GM19467 (cell line): ENCODE measurements around the gene RNU4-1.
"Not testable (repeated sequence)": the region's sequence is repeated elsewhere in the genome, so short reads cannot be mapped to it uniquely, and the experiment has no call there.

ENCODE experiments used
- ATAC-seq: cut with Tn5 transposase; IDR thresholded peaks from one replicate; pipeline ENCODE4 v1.9.1; 2021; ENCODE audit warnings: mild to moderate bottlenecking, moderate library complexity; ENCODE audit not compliant: unreplicated experiment

RNU4-1 gene

GRCh38 chr12:120292661-120293531 lies at the start of gene RNU4-1:
Gene RNU4-1 (minus strand): TSS chr12:120293237.
- peak; percentile 42 for ATAC-seq

- ATAC-seq = no peak
These were observed 49.4 kb upstream of the RNU4-1 start for GRCh38 chr12:120342175-120343038.

GRCh38 chr12:120339256-120339655 lies 46.2 kb upstream of the RNU4-1 start:
- ATAC-seq = no peak

- no peak for ATAC-seq
These were observed 44.7 kb upstream of the RNU4-1 start for GRCh38 chr12:120337730-120338129.

- not testable (repeated sequence) for ATAC-seq
These were observed 43.4 kb upstream of the RNU4-1 start for GRCh38 chr12:120336392-120336791.

GRCh38 chr12:120335447-120335846 lies 42.4 kb upstream of the RNU4-1 start:
- not testable (repeated sequence) for ATAC-seq

- ATAC-seq = no peak
These were observed 39.5 kb upstream of the RNU4-1 start for GRCh38 chr12:120332523-120332922.

- ATAC-seq = no peak
These were observed 39.0 kb upstream of the RNU4-1 start for GRCh38 chr12:120332041-120332440.

- no peak for ATAC-seq
These were observed 38.4 kb upstream of the RNU4-1 start for GRCh38 chr12:120331390-120331789.

GRCh38 chr12:120328228-120328627 lies 35.2 kb upstream of the RNU4-1 start:
- no peak for ATAC-seq

- ATAC-seq = no peak
These were observed 34.6 kb upstream of the RNU4-1 start, which contains the start of gene PLA2G1B for GRCh38 chr12:120327593-120327992. Gene PLA2G1B (minus strand): TSS chr12:120327779. CDS start chr12:120327753, 26 bp downstream.

GRCh38 chr12:120324841-120325417 lies 31.9 kb upstream of the RNU4-1 start:
- no peak for ATAC-seq

- ATAC-seq = no peak
These were observed 30.7 kb upstream of the RNU4-1 start for GRCh38 chr12:120323772-120324171.

GRCh38 chr12:120321382-120322202 lies 28.6 kb upstream of the RNU4-1 start:
- no peak for ATAC-seq

- peak; percentile 96 for ATAC-seq
These were observed 24.4 kb upstream of the RNU4-1 start for GRCh38 chr12:120317224-120318105.

GRCh38 chr12:120316798-120317223 lies 23.8 kb upstream of the RNU4-1 start:
- ATAC-seq = no peak

- ATAC-seq = no peak
These were observed 21.2 kb upstream of the RNU4-1 start for GRCh38 chr12:120314220-120314619.

- peak; percentile 94 for ATAC-seq
These were observed 9.2 kb upstream of the RNU4-1 start, which contains the start of gene SIRT4 for GRCh38 chr12:120301962-120302815. Gene SIRT4 (plus strand): TSS chr12:120302321. CDS start chr12:120303562, 1,241 bp downstream.

- no peak for ATAC-seq
These were observed 701 bp downstream of the RNU4-1 start for GRCh38 chr12:120292411-120292660.
